Lung (tissue), 12 donors: ENCODE results near the gene ZNF513. TPM values are rescaled to one million over a fixed set of nuclear protein-coding genes. Genes with fewer than 3 reads are reported as not detected.

Experiments
- ATAC-seq: fragments of 200-7000 bp; cut with Tn5 transposase; one replicate; pipeline ENCODE4 v1.9.1; 2020; ENCODE audit warnings: moderate number of reproducible peaks; ENCODE audit not compliant: insufficient read depth, low FRiP score
- DNase-seq, 3 donors: peaks; one replicate each; pipeline ENCODE4 v3.0.0-alpha.2; 2013 to 2017
- H3K27ac ChIP-seq, 2 donors: one replicate each; pipeline ENCODE4 v1.5.1; 2013; ENCODE audit warnings: mild to moderate bottlenecking in 2 of 2, moderate library complexity in 2 of 2, control low read depth in 1 of 2, inconsistent platforms in 1 of 2, low read depth in 1 of 2, low read length in 1 of 2
- H3K27me3 ChIP-seq, 3 donors: one replicate each; pipeline ENCODE4 v1.5.1; 2013; ENCODE audit warnings: low read length in 2 of 3; ENCODE audit not compliant: control insufficient read depth in 3 of 3, insufficient read depth in 3 of 3
- H3K36me3 ChIP-seq, 4 donors: one replicate each; pipeline ENCODE4 v1.5.1; 2013; ENCODE audit warnings: low read length in 4 of 4, mild to moderate bottlenecking in 1 of 4, moderate library complexity in 1 of 4; ENCODE audit not compliant: control insufficient read depth in 4 of 4, insufficient read depth in 4 of 4
- H3K4me1 ChIP-seq, 5 donors: one replicate each; pipeline ENCODE4 v1.5.1; 2013; ENCODE audit warnings: low read length in 5 of 5, mild to moderate bottlenecking in 2 of 5, moderate library complexity in 1 of 5; ENCODE audit not compliant: control insufficient read depth in 5 of 5, insufficient read depth in 5 of 5
- H3K4me3 ChIP-seq: one replicate; pipeline ENCODE4 v1.5.1; 2013; ENCODE audit warnings: mild to moderate bottlenecking, control low read depth, moderate library complexity
- H3K9ac ChIP-seq, 2 donors: one replicate each; pipeline ENCODE4 v1.5.1; 2013; ENCODE audit warnings: low read length in 2 of 2, control low read depth in 1 of 2; ENCODE audit not compliant: insufficient read depth in 1 of 2
- H3K9me3 ChIP-seq, 4 donors: one replicate each; pipeline ENCODE4 v1.5.1; 2013; ENCODE audit warnings: low read length in 3 of 4, mild to moderate bottlenecking in 1 of 4, moderate library complexity in 1 of 4; ENCODE audit not compliant: control insufficient read depth in 4 of 4, insufficient read depth in 3 of 4
- CTCF ChIP-seq: IDR thresholded peaks from 2 replicates; pipeline ENCODE4 v1.5.1; 2012; ENCODE audit warnings: mild to moderate bottlenecking; ENCODE audit errors: control extremely low read depth, extremely low read depth
- WGBS, 2 donors: extraction: QIAGEN DNeasy Blood & Tissue Kit; methylation state at CpG; one replicate each; pipeline ENCODE4 v1.1.7; 2013; 5-methylcytosine and 5-hydroxymethylcytosine counted together
- polyA plus RNA-seq, 2 donors: library from polyadenylated mRNA; stranded (reverse); fragments of 200-250 nt; gene quantifications; one replicate each; pipeline ENCODE4 v1.2.1, GENCODE V29; 2013
- total RNA-seq, 2 donors: library from RNA; depleted of rRNA in 1 of 2; stranded (reverse); fragments of >200 nt in 1 of 2; gene quantifications; one replicate each; pipeline ENCODE4 v1.2.1, GENCODE V29; 2014 to 2021
- donor health status: control.
- donor health status: control.
- donor health status: Bipolar disorder and iron deficiency.
- donor health status: healthy.
- donor health status: DM: yes; HTN: yes; CAD: no.

ZNF513 gene
- total and polyA plus RNA-seq, 4 donors: 8.0 to 22.2 (median 21.3) TPM

GRCh38 chr2:27378096-27378808 lies 2.3 kb downstream of the ZNF513 start:
- ATAC-seq: no peak
- no peaks in the 10 kb centered on the region for H3K27me3 ChIP-seq
- H3K4me1 ChIP-seq: peaks cover 4 to 19% (median 5%) of the 10 kb centered on the region in 5 donors
- no peaks in the 10 kb centered on the region for H3K9me3 ChIP-seq
- no peak overlapping the region for H3K4me3 ChIP-seq
- no peak for DNase-seq
- H3K9ac ChIP-seq: no peak overlapping the region
- H3K27ac ChIP-seq: no peak overlapping the region
- no peak for TF ChIP-seq CTCF
- H3K36me3 ChIP-seq: peaks cover 16 to 56% (median 40%) of the 10 kb centered on the region in 4 donors
- WGBS, 2 donors: 87 to 88% methylated on average over 29 of the region's 29 CpGs

DNA sequence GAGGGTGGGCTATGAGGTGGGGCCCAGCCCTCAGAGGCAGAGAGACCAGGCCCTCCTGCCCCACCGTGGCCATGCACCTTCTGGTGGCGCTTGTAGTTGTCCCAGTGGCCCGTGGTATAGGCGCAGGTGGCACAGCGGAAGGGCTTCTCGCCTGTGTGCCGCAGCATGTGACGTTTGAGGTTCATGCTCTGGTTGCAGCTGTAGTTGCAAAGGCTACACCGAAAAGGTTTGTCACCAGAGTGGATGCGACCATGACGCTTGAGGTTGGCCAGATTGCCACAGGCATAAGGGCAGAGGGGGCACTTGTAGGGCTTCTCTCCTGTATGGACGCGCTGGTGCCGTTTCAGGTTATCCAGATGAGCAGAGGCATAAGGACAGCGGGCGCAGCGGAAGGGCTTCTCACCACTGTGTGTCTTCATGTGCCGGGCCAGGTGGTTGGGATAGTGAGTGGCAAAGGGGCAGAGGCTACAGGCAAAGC lies 2.9 kb downstream of the ZNF513 start:
- no peak for TF ChIP-seq CTCF
- Histone ChIP-seq H3K9ac (no peak overlapping the region), H3K27me3 (no peaks in the 10 kb centered on the region), H3K4me1 (peaks cover 4 to 19% (median 5%) of the 10 kb centered on the region in 5 donors), H3K4me3 (no peak overlapping the region), H3K27ac (no peak overlapping the region), H3K36me3 (peaks cover 16 to 59% (median 44%) of the 10 kb centered on the region in 4 donors), H3K9me3 (no peaks in the 10 kb centered on the region)
- no peak for DNase-seq
- no peak for ATAC-seq
- WGBS, 2 donors: 91 to 92% methylated on average over 18 of the region's 18 CpGs

DNA sequence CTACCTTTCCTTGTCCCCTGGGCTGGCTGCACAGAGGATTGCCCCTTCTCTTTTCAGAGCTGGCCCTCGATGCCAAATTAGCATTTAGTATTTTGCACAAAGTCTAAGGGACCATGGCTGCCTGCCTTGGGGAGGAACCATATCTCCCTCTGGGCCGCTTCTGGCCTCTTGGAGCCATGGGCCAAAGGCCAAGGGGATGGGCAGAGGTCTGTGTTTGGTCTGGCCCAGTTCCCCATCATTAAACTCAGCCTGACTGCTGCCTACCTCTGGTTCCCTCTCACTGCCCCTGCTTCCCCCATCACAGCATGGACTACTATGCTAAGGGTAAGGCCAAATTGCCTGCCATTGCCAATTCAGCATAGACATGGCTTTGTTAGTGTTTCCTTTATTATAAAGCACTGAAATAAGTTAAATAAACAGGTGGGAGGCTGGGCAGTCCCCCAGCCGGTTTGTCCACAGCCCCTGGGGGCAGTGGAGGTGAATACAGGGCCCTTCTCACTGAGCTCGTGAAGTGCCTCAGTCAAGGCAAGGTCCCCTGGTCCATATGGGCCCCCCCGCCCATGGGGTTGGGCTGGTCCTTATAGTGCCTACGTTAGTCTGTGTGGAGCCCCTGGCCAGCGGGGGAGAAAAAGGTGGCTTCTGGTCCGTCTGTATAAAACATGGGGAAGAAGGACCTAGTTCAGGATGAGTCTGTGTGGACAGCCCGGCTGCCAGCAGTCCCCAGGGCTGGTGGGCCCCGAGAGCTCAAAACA lies 3.5 kb downstream of the ZNF513 start:
- DNase-seq: no peak
- H3K4me3 ChIP-seq: no peak overlapping the region
- H3K27me3 ChIP-seq: no peaks in the 10 kb centered on the region
- H3K4me1 ChIP-seq: peaks cover 4 to 19% (median 10%) of the 10 kb centered on the region in 5 donors
- no peak overlapping the region for H3K9ac ChIP-seq
- ATAC-seq: no peak
- H3K27ac ChIP-seq: no peak overlapping the region
- peaks cover 16 to 55% (median 47%) of the 10 kb centered on the region in 4 donors for H3K36me3 ChIP-seq
- H3K9me3 ChIP-seq: no peaks in the 10 kb centered on the region
- WGBS, 2 donors: 72 to 82% methylated on average over 10 of the region's 10 CpGs
- TF ChIP-seq CTCF: no peak
